ENCODE data around the gene PDX1. TPM values are rescaled to one million over a fixed set of nuclear protein-coding genes. Genes with fewer than 3 reads are reported as not detected.
A peak's percentile ranks its signal among the peaks of the same experiment; 100 is the strongest.

PDX1 gene
- total RNA-seq, 1 donor from 2014 or later = 2.6 TPM

GRCh38 chr13:27922883-27923612 is 3.2 kb downstream of the PDX1 start:
- no peak for DNase-seq (ENCODE audit: low spot score)

DNA sequence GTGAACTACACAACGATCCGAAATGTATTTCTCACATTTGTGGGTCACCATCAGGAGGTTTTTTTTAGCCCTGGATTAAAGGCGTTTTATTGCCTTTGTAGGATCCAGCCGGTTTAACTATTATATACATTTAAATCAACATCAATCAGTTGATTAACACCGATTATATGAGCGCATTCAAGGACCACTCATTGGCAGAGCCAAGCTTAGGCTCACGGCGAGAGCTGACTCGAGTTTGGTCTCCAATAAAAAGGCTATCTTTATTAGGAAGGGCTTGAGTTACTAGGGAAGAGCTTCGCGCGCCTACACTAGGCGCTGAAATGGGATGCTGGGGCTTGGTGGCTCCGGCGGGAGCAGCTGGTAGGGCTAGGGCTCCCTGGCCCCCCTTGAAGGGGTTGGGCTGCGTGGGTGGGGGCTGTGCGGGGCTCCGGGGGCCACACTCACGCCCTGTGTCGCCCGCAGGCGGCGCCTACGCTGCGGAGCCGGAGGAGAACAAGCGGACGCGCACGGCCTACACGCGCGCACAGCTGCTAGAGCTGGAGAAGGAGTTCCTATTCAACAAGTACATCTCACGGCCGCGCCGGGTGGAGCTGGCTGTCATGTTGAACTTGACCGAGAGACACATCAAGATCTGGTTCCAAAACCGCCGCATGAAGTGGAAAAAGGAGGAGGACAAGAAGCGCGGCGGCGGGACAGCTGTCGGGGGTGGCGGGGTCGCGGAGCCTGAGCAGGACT is 4.2 kb downstream of the PDX1 start:
- no peak for DNase-seq (ENCODE audit: low spot score)

DNA sequence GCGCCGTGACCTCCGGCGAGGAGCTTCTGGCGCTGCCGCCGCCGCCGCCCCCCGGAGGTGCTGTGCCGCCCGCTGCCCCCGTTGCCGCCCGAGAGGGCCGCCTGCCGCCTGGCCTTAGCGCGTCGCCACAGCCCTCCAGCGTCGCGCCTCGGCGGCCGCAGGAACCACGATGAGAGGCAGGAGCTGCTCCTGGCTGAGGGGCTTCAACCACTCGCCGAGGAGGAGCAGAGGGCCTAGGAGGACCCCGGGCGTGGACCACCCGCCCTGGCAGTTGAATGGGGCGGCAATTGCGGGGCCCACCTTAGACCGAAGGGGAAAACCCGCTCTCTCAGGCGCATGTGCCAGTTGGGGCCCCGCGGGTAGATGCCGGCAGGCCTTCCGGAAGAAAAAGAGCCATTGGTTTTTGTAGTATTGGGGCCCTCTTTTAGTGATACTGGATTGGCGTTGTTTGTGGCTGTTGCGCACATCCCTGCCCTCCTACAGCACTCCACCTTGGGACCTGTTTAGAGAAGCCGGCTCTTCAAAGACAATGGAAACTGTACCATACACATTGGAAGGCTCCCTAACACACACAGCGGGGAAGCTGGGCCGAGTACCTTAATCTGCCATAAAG is 4.8 kb downstream of the PDX1 start:
- no peak for DNase-seq (ENCODE audit: low spot score)

GRCh38 chr13:27925220-27925991 is 5.6 kb downstream of the PDX1 start:
- DNase-seq (ENCODE audit: low spot score) = no peak

GRCh38 chr13:27926644-27927434 is 7.0 kb downstream of the PDX1 start:
- no peak for DNase-seq (ENCODE audit: low spot score)

DNA sequence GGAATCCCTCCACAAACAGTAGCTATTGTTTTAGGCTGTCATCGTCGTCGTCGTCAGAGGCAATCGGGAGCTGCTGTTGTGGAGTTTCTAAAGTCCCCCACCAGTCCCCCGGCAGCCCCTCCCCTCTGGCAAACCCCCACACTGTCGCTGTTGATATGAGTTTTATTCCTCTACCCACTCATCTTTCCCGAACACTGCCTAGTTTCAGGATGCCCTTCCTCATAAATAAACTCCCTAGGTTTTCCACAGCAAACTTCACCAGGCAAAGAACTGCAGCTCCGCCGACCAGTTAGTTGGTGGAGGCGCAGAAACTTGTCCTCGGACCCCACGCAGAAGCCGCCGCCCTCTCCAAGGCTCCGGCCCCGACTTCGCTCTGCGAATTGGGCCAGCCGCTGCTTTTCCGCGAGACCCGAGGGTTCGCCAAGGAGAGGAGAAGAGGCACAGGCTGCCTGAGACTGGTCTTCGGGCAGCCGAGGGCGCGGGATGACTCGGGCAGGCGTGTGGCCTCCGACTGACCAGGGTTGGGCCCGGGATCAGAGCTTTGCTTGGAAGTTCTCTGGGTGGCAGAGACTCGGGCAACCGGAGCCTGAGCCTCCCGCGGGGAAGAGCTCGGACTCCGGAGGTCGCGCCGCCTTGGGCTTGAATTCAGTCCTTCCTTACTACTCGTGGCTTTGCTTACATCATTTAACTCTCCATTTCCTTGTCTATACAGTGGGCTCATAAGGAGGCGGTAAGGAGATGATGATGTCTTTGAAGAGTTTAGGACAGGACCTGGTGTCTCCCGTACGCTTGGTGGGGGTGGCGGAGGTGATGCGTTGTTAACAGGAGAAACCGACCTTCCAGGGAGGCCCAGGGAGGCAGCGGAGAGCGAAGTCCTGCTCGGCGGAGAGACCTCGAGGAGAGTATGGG is 7.9 kb downstream of the PDX1 start:
- no peak for DNase-seq (ENCODE audit: low spot score)

GRCh38 chr13:27928353-27928804 is 8.6 kb downstream of the PDX1 start:
- no peak for DNase-seq (ENCODE audit: low spot score)

DNA sequence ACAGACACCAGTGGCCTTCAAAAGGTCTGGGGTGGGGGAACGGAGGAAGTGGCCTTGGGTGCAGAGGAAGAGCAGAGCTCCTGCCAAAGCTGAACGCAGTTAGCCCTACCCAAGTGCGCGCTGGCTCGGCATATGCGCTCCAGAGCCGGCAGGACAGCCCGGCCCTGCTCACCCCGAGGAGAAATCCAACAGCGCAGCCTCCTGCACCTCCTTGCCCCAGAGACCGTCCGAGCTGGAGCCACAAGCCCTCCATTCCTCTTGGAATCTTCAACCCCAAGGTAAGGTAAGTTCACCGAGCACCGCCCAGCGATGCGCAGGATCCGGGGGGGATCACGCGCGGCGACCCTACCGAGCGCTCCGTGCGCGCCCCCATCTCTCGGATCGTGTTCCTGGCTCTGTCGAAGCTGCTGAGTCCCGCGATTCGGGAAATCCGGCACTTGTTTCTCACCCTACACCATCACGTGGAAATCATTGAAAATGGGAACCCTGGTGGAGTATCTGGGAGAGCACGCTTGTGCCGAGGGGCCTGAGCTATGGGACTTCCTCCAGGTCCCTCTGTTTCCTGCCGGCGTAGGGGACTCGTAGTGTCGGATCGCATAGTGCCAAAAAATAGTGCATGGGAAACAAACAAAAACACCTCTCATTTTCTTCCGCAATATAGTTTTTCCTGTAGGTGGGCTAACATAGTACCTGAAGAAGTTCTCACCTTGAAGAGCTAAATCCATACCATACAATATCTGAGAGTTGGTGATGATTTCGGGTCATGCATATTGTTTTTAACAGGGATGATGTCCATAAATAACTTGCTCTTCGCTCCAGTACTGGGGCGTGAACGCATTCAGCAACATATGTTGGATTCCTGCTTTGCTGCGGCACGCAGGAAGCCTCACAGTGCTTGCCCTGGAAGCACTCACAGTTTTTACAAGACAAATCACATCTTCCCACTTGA is 9.3 kb downstream of the PDX1 start:
- no peak for DNase-seq (ENCODE audit: low spot score)

DNA sequence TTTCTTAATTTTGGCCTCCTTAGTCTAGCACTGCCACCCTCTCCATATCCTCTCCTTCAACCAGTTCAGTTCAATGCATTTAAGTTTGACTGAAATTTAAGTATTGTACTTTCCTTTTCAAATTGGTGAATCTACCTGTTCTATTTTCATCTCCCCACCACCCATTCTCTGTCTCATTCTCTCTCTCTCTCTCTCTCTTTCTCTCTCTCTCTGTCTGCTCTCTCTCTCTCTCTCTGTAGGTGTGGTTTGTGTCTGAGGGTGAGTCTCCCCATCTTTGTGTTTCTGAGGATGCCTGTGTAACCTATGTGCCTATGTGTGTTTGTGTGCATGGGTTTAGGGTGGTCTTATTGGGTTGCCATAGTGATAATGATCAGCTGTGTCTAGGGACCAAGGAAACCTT is 10.1 kb downstream of the PDX1 start:
- no peak for DNase-seq (ENCODE audit: low spot score)

DNA sequence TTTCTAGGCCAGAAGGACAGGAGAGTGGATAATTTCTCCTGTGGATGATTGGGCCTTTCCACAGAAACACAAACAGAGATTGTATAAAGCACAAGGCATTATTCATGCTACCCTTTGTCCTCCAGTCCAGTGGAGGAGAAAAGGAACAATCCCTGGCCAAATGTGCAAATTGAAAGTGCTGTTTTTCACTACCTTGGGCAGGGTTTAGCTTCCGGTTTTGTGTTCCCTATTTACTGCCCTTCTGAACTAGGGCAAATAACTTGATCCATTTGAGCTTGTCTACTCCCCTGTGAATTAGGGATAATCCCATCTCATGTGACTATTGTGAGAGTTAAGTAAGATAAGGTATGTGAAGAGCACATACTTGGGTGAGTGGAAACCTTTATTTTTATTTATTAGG is 13.3 kb downstream of the PDX1 start:
- DNase-seq (ENCODE audit: low spot score) = no peak

- no peak for DNase-seq (ENCODE audit: low spot score)
Measured at GRCh38 chr13:27933580-27934328, 14.0 kb downstream of the PDX1 start.

DNA sequence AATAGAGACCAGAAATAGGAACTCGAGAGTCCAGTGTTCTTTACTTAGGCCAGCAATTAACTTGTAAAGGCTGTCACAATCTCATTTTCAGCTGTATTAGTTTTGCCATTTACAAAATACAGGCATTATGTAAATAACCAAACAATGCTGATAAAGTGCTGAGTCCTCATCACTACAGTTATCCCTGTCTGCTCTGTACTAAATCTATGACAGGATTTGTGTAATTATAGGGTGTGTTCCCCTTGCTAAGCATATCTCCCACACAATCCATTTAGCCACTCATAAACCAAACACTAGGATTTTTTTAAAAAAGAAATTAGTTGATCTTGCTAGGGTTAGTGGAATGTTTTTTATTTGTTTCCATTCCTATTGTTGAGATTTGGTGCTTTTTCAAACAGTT is 23.2 kb downstream of the PDX1 start:
- no peak for DNase-seq (ENCODE audit: low spot score)

DNA sequence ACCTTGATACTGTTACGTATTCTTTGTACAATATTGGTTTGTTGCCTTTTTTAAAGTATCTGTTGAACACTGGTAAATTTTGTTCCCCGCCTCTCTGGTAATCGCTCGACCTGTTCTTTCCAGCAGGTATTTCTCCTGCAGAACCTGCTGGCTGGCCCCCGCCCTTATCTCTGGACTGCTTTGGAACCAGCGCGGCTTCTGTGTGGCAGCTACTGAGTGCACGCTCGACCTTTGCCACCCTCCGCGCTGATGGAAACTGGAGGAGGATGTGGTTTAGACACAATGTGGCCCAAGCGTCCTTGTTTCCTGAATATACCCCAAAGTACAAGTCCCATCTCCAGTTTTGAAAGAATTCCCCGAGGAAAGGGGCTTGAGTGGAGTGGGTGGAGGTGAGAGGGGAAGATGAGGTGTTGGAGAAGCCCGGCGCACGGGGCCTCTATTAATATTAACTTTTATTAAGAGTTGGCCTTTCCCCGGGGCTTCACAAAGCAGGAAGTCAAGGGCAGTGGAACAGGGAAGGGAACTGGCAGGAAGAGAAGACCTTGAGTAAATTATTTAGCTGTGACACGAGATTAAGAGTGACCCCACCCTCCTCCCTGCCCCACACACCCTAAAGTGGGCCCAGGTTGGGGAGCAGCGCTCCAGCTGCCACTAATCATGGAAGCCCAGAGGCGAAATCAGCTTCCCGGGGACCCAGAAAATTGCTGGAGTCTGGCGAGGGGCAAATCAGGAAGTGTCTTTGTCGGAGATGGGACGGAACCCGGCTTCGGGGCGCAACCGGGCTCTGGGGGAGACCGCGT is 33.3 kb downstream of the PDX1 start:
- DNase-seq (ENCODE audit: low spot score) = no peak

DNA sequence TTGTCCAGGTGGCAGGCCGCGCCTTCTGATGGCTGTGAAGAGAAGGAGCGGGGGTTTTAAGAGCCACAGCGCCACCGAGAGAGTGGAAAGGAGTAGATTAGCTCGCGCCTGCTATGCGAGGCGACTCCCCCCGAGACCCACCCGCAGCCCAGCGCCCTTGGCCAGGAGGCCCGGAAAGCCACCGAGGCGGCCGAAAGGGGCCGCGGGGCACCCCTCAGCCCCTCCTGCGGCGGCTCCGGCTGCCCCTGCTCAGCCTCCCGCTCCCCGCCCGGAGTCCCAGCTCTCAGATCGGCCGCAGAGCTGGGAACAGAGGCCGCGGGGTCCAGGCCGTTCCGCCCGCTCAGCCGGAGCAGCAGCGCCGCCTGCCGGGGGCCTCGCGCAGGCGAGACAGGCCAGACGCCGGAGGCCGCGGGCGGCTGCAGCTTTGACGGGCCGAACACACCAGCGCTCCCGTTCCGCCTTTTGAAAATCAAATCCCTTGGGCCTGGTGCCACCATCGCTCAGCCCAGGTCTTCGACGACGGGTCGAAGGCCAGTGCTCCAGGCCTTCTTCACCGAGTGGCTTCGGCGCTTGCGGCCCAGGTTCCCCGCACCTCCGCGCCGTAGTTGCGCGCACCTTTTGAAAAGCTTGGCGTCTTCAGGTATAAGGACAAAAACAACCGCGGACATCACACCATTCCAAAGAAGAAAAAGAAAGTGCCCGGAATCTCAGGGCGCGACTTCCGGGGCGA is 34.0 kb downstream of the PDX1 start:
- DNase-seq (ENCODE audit: low spot score) = peak; percentile 65

DNA sequence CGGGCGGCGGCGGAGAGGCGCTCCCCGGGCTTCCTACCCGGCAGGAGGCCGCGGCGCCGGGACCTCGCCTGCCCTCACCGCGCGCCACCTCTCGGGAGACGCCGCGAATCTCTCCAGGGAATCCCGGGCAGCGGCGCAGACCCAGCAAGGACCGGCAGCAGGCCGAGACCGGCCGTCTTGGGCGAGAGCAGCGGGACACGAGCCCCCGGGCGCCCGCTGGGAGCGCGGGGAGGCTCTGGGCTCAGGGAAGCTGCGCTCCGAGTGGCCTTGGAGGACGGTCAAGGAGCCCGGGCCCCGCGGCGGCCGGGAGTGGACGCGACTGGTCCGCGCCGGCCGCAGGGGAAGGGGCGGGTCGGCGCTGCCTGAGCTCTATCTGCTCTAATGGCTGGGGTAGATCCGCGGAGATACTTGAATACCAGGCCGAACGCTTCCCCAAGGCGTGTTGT is 34.6 kb downstream of the PDX1 start:
- peak; percentile 18 for DNase-seq (ENCODE audit: low spot score)

GRCh38 chr13:27955014-27955591 is 35.3 kb downstream of the PDX1 start:
- DNase-seq (ENCODE audit: low spot score) = no peak

All from umbilical cord (tissue), 2 donors.